ENCODE measurements around the gene YJEFN3.

The YJEFN3 gene

DNA sequence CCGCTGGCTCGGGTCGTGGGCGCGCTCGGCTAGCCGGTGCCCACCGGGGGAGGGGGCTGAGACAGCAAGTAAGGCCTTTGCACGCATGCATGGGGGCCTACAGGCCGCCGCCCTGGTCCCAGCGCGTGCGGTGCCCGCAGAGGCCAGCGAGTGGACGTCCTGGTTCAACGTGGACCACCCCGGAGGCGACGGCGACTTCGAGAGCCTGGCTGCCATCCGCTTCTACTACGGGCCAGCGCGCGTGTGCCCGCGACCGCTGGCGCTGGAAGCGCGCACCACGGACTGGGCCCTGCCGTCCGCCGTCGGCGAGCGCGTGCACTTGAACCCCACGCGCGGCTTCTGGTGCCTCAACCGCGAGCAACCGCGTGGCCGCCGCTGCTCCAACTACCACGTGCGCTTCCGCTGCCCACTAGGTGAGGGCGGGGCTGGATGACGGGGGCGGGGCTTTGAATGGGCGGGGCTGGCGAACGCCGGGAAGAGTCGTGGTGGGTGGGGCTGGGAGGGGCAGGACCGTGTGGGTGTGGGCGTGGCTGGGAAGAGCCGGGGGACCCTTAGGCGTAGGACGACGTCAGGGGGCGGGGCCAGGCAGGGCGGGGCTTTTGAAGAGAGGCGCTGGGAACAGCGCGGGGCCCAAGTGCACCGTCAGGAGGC is 11.5 kb downstream of the YJEFN3 start:
- DNase-seq, result peak; percentile 85 to 86

DNA sequence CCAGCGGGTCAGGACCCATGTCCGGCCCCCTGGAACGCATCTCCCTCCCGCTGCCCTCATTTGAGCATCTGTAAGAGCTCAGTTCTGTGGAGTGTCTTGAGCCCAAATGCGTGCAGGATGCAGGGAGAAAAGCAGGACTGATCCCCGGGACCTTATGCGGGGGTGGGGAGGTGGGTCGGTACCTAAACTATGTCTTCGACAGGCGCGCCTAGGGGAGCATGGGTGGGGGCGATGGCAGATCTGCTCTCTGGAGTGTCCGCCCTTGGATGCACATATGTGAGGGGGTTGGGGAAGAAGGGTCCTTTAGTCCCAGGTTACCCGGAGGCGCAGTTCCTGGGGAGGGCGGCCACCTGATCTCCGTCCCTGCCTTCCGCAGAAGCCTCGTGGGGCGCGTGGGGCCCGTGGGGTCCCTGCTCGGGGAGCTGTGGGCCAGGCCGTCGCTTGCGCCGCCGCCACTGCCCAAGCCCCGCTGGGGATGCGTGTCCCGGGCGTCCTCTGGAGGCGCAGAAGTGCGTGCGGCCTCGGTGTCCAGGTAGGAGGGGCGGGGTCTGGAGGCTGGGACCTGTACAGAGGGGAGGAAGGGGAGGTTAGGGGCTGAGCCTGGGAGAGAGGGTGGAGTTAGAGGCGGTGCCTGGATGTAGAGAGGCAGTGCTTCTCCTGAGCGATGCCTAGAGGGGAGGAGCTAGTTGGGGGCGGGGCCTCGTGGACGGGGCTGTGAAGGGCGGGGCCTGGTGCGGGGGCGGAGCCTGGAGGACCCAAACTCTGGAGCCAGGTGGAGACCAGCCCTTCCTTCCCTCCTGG is 12.2 kb downstream of the YJEFN3 start:
- DNase-seq, result peak; percentile 88 to 89

DNA sequence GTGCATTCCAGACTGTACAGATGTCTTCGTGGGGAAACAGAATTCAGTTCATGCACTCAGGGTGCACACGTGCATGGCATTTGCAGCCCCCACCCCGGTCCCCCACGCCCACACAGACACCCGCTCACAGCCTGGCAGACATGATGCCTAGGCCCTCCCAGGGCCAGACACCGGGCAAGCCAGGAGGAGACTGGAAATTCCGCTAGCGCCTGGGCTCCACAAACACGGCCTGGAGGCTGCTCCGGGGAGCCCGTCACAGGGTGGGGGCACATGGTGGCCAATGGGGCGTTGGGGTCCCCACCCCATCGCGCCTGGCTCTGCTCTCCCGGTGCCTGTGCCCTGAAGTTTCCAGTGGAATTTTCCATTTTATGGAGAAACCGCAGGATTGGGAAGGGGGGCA is 12.9 kb downstream of the YJEFN3 start:
- DNase-seq, result no peak

DNA sequence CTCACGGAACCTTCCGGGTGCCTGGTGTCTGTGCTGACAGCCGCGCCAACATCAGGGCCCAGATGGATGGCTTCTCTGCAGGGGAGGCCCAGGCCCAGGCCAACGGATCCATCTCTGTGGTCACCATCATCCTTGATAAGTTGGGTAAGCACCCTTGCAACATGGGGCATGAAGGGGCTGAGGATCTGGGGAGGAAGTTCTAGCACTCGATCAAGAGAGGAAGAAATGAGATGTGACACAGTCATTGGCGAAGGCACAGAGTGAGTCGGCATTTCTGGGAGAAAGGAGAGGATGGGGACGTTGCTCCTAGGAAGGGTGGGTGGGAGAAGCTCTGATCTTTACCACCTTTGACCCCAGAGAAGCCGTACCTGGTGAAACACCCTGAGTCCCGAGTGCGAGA is 13.8 kb downstream of the YJEFN3 start:
- no peak for DNase-seq

DNA sequence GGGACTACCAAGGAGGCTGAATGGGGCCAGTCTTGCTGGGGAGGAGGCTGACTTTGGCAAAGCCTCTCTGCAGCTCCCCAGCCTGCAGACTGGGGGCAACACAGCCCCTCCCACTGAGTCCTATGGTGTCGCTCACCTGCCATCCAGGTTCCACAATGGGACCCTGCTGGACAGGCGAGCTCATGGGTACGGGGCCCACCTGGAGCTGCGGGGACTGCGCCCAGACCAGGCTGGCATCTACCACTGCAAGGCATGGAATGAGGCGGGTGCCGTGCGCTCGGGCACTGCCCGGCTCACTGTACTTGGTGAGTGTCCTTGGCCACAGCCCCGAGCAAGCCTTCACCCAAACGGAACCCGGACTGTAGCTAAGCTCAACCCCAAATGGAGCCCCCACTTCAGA is 14.4 kb downstream of the YJEFN3 start:
- DNase-seq, result no peak

DNA sequence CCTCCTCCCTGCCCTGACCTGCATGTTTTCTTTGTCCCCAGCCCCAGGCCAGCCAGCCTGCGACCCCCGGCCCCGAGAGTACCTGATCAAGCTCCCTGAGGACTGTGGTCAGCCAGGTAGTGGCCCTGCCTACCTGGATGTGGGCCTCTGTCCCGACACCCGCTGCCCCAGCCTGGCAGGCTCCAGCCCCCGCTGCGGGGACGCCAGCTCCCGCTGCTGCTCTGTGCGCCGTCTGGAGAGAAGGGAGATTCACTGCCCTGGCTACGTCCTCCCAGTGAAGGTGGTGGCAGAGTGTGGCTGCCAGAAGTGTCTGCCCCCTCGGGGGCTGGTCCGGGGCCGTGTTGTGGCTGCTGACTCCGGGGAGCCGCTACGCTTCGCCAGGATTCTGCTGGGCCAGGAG is 14.9 kb downstream of the YJEFN3 start:
- DNase-seq, result no peak

DNA sequence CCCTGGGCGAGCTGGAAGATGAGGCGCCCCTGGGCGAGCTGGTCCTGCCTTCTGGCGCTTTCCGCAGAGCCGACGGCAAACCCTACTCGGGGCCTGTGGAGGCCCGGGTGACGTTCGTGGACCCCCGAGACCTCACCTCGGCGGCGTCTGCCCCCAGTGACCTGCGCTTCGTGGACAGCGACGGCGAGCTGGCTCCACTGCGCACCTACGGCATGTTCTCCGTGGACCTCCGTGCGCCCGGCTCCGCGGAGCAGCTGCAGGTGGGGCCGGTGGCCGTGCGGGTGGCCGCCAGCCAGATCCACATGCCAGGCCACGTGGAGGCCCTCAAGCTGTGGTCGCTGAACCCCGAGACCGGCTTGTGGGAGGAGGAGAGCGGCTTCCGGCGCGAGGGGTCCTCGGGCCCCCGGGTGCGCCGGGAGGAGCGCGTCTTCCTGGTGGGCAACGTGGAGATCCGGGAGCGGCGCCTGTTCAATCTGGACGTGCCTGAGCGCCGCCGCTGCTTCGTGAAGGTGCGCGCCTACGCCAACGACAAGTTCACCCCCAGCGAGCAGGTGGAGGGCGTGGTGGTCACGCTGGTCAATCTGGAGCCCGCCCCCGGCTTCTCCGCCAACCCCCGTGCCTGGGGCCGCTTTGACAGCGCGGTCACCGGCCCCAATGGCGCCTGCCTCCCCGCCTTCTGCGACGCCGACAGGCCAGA is 15.7 kb downstream of the YJEFN3 start:
- no peak for DNase-seq

DNA sequence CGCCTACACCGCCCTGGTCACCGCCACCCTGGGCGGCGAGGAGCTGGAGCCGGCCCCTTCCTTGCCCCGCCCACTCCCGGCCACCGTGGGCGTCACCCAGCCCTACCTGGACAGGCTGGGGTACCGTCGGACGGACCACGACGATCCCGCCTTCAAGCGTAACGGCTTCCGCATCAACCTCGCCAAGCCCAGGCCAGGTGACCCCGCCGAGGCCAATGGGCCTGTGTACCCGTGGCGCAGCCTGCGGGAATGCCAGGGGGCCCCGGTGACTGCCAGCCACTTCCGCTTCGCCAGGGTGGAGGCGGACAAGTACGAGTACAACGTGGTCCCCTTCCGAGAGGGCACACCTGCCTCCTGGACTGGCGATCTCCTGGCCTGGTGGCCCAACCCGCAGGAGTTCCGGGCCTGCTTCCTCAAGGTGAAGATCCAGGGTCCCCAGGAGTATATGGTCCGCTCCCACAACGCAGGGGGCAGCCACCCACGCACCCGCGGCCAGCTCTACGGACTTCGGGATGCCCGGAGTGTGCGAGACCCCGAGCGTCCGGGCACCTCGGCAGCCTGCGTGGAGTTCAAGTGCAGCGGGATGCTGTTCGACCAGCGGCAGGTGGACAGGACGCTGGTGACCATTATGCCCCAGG is 16.4 kb downstream of the YJEFN3 start:
- no peak for DNase-seq

DNA sequence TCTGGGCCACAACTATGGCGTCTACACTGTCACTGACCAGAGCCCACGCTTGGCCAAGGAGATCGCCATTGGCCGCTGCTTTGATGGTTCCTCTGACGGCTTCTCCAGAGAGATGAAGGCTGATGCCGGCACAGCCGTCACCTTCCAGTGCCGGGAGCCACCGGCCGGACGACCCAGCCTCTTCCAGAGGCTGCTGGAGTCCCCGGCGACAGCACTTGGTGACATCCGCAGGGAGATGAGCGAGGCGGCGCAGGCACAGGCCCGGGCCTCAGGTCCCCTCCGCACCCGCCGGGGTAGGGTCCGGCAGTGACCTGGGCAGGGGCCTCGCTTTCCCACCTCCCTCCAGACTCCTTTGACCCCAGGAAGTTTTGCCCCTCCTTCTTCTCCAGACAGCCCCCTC is 17.0 kb downstream of the YJEFN3 start:
- no peak for DNase-seq

DNA sequence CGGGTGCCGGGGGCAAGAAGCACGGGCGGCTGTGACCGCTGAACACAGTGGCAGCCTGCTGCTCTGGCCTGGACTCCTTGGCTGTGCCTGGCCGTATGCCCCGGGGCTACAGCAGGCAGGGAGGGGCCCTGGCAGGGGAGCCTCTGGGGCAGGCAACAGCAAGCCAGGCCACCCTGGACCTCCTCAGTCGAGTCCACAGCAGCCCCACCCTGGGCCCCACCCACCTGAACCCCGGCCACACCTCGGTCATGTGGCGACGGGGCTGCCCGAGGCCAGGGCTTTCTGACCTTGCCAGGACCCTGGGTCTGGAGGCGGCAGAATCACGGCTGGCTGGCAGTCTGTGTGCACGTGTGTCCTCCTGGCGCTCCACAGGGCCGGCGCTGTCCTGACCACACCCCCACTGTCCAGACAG is 18.0 kb downstream of the YJEFN3 start:
- no peak for DNase-seq

DNA sequence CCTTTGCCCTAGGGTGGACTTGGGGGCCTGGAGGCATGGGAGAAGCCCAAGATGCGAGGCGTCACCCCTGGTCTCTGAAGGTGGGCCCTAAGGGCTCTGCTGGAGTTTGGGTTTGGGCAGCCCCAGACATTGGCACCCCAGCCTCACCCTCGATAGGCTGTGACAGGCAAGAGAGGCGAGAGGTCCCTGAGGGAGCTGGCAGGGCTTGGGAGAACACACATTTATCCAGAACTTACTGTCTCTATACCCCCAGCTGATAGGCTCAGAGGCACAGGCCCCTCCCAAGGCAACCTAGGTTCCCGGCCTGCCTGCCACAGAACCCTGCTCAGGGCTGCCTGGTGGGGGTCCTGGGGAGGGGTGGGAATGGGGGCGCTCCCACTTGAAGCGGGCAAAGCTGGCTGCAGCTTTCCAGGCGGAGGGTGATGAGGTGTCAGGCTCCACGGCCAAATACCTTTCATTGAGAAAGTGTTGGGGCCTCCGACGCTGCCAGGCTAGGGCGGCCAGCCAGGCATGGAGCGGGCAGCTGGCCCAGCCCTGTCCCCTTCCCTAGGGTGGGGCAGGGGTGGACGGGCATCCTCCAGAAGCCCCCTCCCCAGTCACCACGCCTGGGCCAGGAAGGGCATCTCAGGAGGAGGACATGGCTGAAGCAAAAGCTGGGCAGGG is 19.1 kb downstream of the YJEFN3 start:
- no peak for DNase-seq

DNA sequence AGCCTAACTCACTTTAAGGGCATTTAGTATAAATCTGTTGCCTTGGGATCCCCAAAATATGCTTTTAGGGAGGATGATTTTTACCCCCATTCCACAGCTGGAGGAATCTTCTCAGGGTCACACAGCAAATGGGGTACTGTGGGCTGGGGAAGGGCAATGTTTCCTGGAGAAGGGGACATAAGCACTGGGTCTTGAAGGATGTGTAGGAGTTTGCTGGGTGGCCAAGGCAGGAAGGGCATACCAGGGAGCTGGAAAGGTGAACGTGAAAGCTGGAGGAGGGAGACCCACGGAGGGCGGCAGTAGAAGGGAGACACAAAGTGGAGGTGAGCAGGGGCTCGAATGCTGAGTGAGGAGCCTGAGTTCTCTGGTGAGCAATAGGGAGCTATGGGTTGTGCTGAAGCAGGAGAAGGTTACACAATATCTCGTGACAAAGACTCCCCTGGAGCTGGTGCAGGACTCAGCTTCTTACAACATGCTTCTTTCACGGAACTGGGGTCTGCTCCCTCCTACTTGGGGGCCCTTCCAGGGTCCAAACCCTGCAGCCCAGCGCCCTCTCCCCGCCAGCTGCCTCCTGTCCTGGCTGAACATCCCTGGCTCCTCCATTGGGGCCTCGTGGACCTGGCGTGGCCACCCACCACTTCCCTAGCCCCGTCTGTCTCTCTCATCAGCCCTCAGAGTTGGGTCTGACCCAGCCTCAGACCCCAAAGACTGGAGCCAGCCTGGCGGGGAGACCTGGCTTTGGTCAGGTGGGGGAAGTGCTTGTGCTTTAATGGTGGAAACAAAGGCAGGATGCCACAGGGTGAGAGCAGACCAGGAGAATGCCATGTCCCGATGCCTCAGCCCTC is 20.4 kb downstream of the YJEFN3 start:
- DNase-seq, result no peak

DNA sequence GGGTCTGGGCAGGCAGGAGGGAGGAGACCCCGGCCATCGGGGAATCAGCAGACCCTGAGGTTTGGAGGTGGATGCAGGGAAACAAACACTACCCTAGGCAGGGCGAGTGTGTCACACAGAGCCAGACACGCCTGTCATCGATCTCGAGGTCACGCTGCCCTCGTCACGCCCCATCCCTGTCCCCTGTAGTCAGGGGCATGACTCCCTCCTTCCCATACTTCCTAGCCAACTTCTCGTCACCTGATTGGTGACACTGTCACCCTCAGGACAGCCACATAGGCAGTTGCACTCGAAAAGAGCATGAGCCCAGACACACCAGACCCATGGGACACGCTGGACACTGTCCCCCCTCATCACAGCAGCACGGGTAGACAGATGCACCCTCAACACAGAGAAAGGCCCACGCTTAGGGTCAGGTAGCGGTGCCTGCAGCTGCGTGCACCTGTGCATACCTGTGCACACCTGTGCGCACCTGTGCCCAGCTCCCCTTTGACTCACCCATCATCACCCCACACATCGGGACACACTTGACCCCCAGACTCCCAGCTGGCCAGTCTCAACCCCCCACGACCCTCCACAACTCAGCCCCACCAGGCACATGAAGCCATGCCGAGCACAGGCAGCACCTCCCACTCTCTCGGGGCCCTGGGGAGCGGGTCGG is 21.2 kb downstream of the YJEFN3 start:
- DNase-seq, result no peak

DNA sequence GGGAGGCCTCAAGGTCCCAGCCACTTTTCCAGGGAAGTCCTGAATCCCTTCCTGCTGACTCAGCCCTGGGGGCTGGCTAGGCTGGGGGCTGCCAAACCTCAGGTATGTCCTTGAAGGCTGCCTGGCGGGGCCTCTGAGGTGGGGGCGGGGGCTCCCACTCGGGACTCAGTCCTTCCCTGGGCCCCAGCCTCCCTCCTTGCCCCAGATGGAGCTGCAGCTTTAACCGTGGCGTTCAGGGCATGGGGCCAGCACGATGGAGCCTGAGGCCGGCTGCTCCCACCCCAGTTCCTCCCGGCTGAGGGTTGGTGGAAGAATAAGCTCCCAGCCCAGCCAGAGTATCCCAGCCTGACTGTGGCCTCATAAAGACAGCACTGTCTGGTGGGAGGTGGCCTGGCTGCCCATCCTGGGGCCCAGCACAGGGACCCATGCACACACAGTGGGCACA is 21.8 kb downstream of the YJEFN3 start:
- DNase-seq, result no peak

DNA sequence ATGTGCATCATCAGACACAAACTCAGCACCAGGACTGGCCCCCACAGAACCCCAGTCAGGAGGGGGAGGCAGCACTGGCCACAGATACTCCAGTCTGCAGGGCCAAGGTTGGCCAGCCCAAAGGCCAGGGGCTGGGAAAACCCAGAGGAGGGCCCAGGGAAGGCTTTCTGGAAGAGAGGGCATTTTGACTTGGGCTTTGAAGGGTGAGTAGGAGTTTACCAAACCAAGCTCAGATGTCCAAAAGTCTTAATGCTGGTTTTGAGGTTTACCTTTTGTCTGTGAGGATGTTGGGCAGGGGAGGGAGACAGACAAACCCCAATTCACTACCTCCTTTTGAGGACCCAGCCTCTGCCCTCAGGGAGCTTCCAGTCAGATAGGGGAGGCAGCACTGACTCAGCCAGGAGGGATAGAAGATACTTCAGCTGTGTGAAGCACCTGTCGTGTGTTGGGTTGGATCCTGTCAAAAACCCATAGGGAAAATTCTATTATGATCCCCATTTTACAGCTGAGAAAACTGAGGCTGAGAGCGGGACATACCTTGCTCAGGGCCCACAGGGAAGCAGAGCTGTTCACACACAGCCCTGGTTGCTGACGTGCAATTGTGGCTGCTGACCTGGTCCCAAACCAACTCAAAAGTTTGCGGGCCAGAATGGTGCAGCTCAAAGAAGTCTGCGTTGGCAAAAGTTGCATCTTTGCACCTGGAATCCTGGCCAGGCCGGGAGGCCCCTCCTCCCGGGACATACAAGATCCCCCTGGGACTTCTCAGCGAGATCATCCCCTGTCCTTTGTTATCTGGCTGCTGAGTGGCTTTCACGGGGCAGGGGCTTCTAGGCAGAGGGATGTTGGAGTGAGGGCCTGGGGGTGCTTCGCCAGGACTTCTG is 22.5 kb downstream of the YJEFN3 start:
- no peak for DNase-seq

DNA sequence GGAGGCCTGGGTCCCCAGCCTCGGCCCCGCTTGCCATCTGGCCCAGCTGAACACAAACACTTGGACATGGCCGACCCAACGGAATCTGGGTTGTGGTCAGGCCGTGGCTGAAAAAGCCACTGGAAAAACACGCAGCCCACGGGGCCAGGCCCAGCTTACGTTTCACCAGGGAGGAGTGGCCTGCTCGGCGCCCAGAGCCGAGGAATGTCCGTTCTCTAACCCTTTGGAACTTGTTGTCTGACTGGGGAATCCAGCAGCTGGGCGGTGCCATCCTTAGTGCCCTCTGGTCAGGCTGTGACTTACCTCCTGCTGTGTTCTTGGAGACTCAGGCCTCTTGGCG is 23.1 kb downstream of the YJEFN3 start:
- no peak for DNase-seq

DNA sequence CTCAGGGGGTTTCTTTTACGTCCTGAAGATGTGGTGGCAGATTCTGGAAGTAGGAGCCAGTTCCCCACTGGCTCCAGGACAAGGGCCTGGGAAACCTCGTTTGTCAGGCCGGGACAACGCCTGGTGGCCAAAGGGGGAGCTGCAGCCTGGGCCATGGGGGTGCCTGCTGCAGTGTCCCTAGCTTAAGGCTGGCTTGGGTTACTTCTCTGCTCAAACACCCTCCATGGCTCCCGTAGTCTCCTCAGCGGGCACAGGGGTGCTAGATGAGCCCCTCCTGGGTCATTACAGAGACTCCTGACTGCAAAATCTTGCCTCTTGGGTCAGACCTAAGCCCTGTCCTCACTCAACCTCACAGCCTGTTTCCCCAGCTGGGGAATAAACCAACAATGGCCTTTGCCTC is 24.1 kb downstream of the YJEFN3 start:
- peak; percentile 56 to 58 for DNase-seq

DNA sequence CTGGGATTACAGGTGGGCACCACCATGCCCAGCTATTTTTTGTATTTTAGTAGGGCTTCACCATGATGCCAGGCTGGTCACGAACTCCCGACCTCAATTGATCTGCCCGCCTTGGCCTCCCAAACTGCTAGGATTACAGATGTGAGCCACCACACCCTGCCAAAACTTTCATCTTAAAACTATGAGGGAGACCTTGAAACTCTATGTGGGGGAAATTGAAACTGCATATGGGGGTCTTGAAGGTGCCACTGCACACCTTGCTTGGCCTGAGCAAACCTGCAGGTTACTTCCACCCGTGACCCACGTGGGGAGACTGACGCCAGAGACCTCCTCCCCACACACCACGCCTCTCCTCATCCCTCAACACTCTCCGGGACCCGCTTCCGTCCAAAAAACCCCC is 25.0 kb downstream of the YJEFN3 start:
- no peak for DNase-seq

DNA sequence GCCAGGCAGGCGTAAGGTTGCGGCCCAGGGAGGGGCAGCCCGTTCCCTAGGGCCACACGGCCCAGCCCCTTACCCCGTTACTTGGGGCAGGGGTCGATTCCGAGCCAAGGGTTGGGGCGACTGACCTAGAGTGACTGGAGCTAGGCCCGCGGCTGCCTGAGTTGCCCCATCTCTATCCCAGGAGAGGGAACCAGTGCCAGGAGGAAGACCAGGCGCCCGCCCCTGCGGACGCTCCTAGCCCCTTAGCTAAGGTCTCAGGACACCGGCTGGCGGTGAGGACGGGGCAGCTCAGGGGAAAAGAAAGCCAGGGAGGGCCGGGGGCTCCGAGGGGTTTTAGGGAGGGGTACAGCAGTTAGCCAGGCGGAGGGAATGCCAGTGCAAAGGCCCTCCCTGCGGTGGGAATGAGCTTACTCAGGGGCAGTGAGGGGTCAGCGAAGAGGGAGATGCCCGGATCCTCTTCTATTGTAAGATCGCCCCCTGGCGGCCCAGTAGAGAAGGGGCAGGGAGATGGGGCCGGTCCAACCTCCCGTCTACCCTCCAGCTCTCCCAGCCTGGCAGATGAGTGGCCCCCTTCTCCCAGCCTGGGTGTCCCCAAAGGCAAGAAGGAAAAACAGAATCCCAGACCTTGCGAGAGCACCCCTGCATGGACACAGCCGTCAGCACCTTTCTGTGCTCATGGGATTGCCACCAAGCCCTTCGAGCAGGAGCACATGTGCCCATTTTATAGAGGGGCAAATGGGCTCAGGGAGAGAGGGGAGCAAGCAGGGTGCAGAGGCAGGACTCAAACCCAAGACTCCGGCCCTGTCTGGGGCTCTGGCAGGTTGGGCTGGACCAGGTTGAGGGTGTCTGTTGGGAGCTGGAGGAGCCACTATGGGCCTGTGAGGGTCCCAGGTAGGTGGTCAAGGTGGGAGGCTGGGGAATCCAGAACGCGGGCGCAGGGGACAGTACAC is 25.6 kb downstream of the YJEFN3 start:
- peak; percentile 78 to 81 for DNase-seq
